Adrenal gland (tissue), 5 donors: ENCODE measurements around the gene PLXDC2.

Source experiments
- POLR2A ChIP-seq, 2 donors: fragments of 450-650 bp; IDR thresholded peaks; one replicate each; pipeline ENCODE4 v1.6.1; 2017; ENCODE audit warnings: antibody characterized with exemption in 2 of 2, mild to moderate bottlenecking in 2 of 2, moderate library complexity in 1 of 2
- TF ChIP-seq, protein P1 (sequence below), 6 experiments: fragments of 450-650 bp in 4 of 6; fragments of 200-600 bp in 2 of 6; sonication (generic) in 1 of 6; IDR thresholded peaks; 1 replicate in 5 of 6; 2 replicates in 1 of 6; pipeline versions ENCODE4 v1.5.1 to v1.8.0; 2016 to 2021; ENCODE audit warnings: antibody characterized with exemption in 6 of 6, mild to moderate bottlenecking in 2 of 6, moderate library complexity in 1 of 6
- donor health status: DM: no; HTN: no; CAD: no.

- TF ChIP-seq, protein P1, sequence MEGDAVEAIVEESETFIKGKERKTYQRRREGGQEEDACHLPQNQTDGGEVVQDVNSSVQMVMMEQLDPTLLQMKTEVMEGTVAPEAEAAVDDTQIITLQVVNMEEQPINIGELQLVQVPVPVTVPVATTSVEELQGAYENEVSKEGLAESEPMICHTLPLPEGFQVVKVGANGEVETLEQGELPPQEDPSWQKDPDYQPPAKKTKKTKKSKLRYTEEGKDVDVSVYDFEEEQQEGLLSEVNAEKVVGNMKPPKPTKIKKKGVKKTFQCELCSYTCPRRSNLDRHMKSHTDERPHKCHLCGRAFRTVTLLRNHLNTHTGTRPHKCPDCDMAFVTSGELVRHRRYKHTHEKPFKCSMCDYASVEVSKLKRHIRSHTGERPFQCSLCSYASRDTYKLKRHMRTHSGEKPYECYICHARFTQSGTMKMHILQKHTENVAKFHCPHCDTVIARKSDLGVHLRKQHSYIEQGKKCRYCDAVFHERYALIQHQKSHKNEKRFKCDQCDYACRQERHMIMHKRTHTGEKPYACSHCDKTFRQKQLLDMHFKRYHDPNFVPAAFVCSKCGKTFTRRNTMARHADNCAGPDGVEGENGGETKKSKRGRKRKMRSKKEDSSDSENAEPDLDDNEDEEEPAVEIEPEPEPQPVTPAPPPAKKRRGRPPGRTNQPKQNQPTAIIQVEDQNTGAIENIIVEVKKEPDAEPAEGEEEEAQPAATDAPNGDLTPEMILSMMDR (IDR thresholded peaks at IDR 0.05) = no peak
- TF ChIP-seq POLR2A (IDR thresholded peaks at IDR 0.05) = no peak
Measured at GRCh38 chr10:20276127-20276979, 460.1 kb downstream of the PLXDC2 start.
